Activated CD4-positive, alpha-beta T cell treated with anti-CD3 and anti-CD28 coated beads, Interleukin-2, amount 50 U/mL, for 4 hours (primary cell): ENCODE results near the gene HAPLN1.
"Not testable (repeated sequence)": the region's sequence is repeated elsewhere in the genome, so short reads cannot be mapped to it uniquely, and the experiment has no call there.

Experiments
- DNase-seq, 2 experiments: peaks; one replicate each; pipeline ENCODE4 v3.0.0-alpha.2; 2020

The HAPLN1 gene

GRCh38 chr5:83720836-83721537 is at the start of gene HAPLN1:
TSS of gene HAPLN1 (minus strand) at chr5:83720855. CDS start at chr5:83673523, 47,332 bp downstream.
- no peak for DNase-seq

- DNase-seq = no peak
These were observed 46.8 kb upstream of the HAPLN1 start for GRCh38 chr5:83767409-83767992.

- DNase-seq = no peak
These were observed 43.4 kb upstream of the HAPLN1 start for GRCh38 chr5:83764101-83764500.

- DNase-seq = no peak
These were observed 39.9 kb upstream of the HAPLN1 start for GRCh38 chr5:83760579-83760978.

GRCh38 chr5:83752700-83753099 is 32.0 kb upstream of the HAPLN1 start:
- no peak for DNase-seq

- no peak for DNase-seq
These were observed 30.5 kb upstream of the HAPLN1 start for GRCh38 chr5:83751201-83751600.

DNA sequence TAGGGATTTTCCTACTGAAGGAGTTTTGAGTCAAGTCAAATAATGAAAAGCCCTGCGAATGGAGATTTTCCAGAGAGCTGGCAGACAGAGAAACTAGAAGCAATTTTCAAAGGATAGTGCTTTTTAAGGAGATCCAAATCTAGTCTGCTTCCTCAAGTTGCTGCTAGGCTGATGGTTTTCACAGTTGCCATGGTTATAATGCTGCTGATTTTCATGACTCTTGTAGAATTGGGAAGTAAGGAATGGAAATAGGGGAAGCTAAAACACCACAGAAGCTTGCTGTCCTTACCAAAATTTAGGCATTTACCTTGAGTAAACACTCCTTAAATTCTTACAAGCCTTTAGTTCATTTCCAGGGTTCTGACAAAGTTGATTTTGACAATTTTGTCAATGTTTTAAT is 30.1 kb upstream of the HAPLN1 start:
- DNase-seq = no peak

- no peak for DNase-seq
These were observed 25.2 kb upstream of the HAPLN1 start for GRCh38 chr5:83745816-83746215.

- DNase-seq = no peak
These were observed 24.2 kb upstream of the HAPLN1 start for GRCh38 chr5:83744821-83745220.

DNA sequence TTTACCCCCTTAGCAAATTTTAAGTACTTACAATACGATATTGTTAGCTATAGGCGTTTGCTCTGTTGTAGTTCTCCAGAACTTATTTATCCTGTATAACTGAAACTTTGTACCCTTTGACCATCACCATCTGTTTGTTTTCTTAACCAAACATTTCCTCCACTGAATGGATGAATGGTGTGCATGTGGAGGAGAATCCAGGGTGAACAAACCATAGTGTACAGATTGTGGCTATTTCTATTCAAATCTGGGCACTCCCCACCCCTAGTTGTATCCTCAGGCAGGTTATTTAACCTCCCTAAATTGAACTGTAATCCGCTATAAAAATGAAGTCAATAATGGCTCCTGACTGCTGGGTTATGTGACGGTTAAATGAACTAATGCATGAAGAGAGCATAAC is 21.4 kb upstream of the HAPLN1 start:
- DNase-seq = no peak

GRCh38 chr5:83741571-83741970 is 20.9 kb upstream of the HAPLN1 start:
- DNase-seq = no peak

GRCh38 chr5:83740741-83741140 is 20.1 kb upstream of the HAPLN1 start:
- DNase-seq = no peak

GRCh38 chr5:83736169-83736568 is 15.5 kb upstream of the HAPLN1 start:
- DNase-seq = not testable (repeated sequence)

DNA sequence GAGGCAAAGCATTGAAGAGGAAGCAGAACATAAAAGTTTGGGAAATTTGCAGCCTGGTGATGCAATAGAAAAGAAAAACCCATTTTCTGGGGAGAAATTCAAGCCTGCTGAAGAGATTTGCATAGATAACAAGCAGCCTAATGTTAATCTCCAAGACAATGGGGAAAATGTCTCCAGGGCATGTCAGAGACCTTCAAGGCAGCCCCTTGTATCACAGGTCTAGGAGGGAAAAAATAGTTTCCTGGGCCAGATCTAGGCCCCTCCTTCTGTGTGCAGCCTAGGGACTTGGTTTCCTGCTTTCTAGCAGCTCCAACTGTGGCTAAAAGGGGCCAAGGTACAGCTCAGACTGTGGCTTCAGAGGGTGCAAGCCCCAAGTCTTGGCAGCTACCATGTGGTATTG is 14.4 kb upstream of the HAPLN1 start:
- DNase-seq = not testable (repeated sequence)

GRCh38 chr5:83731638-83732037 is 11.0 kb upstream of the HAPLN1 start:
- no peak for DNase-seq

DNA sequence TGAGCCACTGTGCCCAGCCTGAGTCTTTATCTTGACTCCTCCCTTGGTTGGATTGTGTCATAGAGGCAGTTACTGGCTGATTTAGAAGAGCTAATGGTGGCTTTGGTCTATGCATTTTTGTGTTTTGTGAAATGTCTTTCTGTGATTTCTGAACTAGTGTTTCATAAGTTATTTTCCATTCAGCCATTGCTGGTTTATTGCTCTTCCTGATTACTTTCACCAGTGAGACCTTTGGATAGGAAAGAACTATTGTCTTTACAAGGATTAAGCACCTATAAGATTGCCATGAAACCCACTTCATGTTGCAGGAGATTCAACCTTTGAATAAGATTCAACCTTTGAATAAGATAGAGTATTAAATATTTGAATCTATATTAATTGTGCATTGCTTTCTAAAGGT is 8.7 kb upstream of the HAPLN1 start:
- DNase-seq = no peak

GRCh38 chr5:83726912-83727311 is 6.3 kb upstream of the HAPLN1 start:
- DNase-seq = no peak

DNA sequence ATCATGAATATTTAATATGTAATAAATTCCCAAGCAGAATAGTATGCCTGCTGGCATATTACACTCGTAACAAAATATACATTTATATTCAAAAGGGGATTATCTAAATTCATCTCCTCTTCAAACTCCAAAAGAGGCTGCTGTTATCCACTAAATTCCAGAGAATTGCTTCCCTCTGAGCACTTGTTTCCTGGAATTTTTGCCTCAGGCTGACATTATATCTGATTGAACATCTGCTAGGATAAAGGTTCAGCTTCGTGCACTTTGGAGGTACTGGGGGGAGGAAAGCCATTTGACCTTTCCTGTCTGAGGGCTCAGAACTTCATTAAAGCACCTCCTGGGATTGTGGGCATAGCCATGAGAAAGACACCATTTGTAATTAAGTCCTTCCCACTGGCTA is 4.3 kb upstream of the HAPLN1 start:
- DNase-seq = no peak

DNA sequence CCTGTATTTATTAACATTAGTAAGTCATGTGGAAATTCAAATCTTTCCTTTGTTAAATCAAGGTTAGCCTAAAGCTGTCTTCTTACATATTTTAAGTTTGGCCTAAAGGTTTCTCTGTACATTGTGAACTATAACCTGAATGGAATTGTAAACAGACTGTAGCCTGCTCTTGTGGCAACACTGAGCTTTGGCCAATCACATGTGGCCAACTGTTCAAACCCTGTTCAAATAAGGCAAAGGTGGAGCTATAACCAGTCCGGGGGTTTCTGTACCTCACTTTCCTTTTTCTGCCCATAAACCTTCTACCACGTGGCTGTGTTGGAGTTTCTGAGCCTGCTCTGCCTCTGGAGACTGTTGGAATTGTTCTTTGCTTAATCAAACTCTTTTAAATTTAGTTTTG is 3.3 kb upstream of the HAPLN1 start:
- DNase-seq = no peak

DNA sequence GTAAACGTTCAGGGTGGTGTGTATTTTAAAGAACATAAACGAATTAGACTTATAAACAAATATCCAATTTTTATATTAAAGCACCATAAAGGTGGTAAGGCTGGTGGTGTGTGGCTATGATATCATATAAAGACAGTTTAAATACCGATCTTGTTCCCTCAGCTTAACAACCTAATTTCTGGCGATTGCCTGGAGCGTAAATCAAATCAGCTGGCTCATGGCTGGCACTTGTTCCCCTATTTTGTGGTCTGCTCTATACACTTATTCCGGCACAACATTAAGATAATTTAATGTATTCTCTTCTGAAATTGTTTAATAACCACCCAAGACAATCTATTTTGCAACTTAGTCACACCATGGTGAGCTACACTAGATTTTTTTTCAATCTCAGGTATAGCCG is 2.4 kb upstream of the HAPLN1 start:
- no peak for DNase-seq

GRCh38 chr5:83721953-83722901 is 1.6 kb upstream of the HAPLN1 start:
- DNase-seq = no peak

DNA sequence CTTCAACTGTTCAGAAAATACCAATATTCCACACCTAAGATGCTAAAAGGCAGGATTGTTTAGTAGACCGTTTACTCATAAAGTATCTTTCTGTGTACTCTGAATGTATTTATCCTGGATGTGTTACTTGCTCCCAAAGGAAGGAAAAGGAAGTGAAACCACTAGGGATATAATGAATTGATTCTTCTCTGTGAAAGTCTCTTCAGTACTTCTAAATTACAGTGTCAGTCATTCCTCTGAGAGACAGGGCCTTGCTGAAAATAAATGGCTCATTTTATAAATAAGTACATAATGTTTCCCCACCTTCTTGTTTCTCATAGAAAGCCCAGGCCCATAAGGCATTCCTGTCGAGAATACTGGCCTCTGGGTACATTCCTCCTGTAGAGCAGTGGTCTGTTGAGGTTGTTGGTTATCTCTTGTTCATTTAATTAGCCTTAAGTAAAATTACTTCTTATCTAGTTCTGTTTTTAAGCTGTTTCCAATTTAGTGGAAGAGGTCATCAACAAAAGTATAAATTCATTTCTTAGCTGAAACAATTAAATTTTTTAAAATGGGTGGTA is 1.6 kb downstream of the HAPLN1 start:
- no peak for DNase-seq

GRCh38 chr5:83718195-83718825 is 2.3 kb downstream of the HAPLN1 start:
- no peak for DNase-seq
